ENCODE measurements around the gene VRK1.

Gene VRK1

GRCh38 chr14:96796851-96797581 is at the start of gene VRK1:
VRK1 (plus strand) TSS chr14:96797382; CDS start chr14:96833472, 36,090 bp downstream.
- no peaks in the 10 kb centered on the region for H3K36me3 ChIP-seq (ENCODE audit: low read length)
- H2AFZ ChIP-seq (ENCODE audit: low read depth, low read length, severe bottlenecking): peak within 1 kb of the TSS; percentile 73
- no peaks in the 10 kb centered on the region for H3K9me2 ChIP-seq (replicated peaks; ENCODE audit: insufficient read depth, low read length)
- peaks cover 35% of the 10 kb centered on the region for H4K20me1 ChIP-seq (ENCODE audit: low read depth, low read length)
- H3K79me2 ChIP-seq (ENCODE audit: insufficient read depth, low read length): peaks cover 46% of the 10 kb centered on the region
- no peaks in the 10 kb centered on the region for H3K9me3 ChIP-seq (ENCODE audit: insufficient read depth, low read length)
- no peaks in the 10 kb centered on the region for H3F3A ChIP-seq (ENCODE audit: insufficient read depth)
- peak within 1 kb of the TSS; percentile 97 for H3K9ac ChIP-seq (ENCODE audit: low read length)
- no peaks in the 10 kb centered on the region for H3K27me3 ChIP-seq (ENCODE audit: low read length)
- peak within 1 kb of the TSS; percentile 95 for H3K4me2 ChIP-seq (ENCODE audit: low read depth, low read length, poor library complexity, severe bottlenecking)
- peak within 1 kb of the TSS; percentile 92 for H3K4me3 ChIP-seq (ENCODE audit: insufficient read depth, low read length, poor library complexity, severe bottlenecking)
- no peak for TF ChIP-seq EZH2phosphoT487 (conservative IDR thresholded peaks at IDR 0.05; ENCODE audit: low read length)
- no peak for TF ChIP-seq CTCF (IDR thresholded peaks at IDR 0.05; ENCODE audit: insufficient read depth, low read length, poor library complexity, severe bottlenecking)
- peak within 1 kb of the TSS; percentile 81 for H3K27ac ChIP-seq (ENCODE audit: low read depth, low read length)

GRCh38 chr14:96747608-96748007 is 49.6 kb upstream of the VRK1 start:
- no peaks in the 10 kb centered on the region for H3K79me2 ChIP-seq (ENCODE audit: insufficient read depth, low read length)
- H3K9me3 ChIP-seq (ENCODE audit: insufficient read depth, low read length): no peaks in the 10 kb centered on the region
- H3K27ac ChIP-seq (ENCODE audit: low read depth, low read length): no peak overlapping the region
- TF ChIP-seq EZH2phosphoT487 (conservative IDR thresholded peaks at IDR 0.05; ENCODE audit: low read length) (no peak), CTCF (IDR thresholded peaks at IDR 0.05; ENCODE audit: insufficient read depth, low read length, poor library complexity, severe bottlenecking) (no peak)
- H4K20me1 ChIP-seq (ENCODE audit: low read depth, low read length): no peaks in the 10 kb centered on the region
- no peak overlapping the region for H2AFZ ChIP-seq (ENCODE audit: low read depth, low read length, severe bottlenecking)
- no peak overlapping the region for H3K9ac ChIP-seq (ENCODE audit: low read length)
- H3K36me3 ChIP-seq (ENCODE audit: low read length): no peaks in the 10 kb centered on the region
- H3F3A ChIP-seq (ENCODE audit: insufficient read depth): no peaks in the 10 kb centered on the region
- H3K9me2 ChIP-seq (replicated peaks; ENCODE audit: insufficient read depth, low read length): no peaks in the 10 kb centered on the region
- H3K4me3 ChIP-seq (ENCODE audit: insufficient read depth, low read length, poor library complexity, severe bottlenecking): no peak overlapping the region
- H3K4me2 ChIP-seq (ENCODE audit: low read depth, low read length, poor library complexity, severe bottlenecking): no peak overlapping the region
- H3K27me3 ChIP-seq (ENCODE audit: low read length): no peaks in the 10 kb centered on the region

GRCh38 chr14:96748362-96748761 is 48.8 kb upstream of the VRK1 start:
- H3K27ac ChIP-seq (ENCODE audit: low read depth, low read length): no peak overlapping the region
- H3K9me3 ChIP-seq (ENCODE audit: insufficient read depth, low read length): no peaks in the 10 kb centered on the region
- no peaks in the 10 kb centered on the region for H3K36me3 ChIP-seq (ENCODE audit: low read length)
- H3K4me3 ChIP-seq (ENCODE audit: insufficient read depth, low read length, poor library complexity, severe bottlenecking): no peak overlapping the region
- H3K27me3 ChIP-seq (ENCODE audit: low read length): no peaks in the 10 kb centered on the region
- no peak for TF ChIP-seq CTCF (IDR thresholded peaks at IDR 0.05; ENCODE audit: insufficient read depth, low read length, poor library complexity, severe bottlenecking)
- TF ChIP-seq EZH2phosphoT487 (conservative IDR thresholded peaks at IDR 0.05; ENCODE audit: low read length): no peak
- H3K79me2 ChIP-seq (ENCODE audit: insufficient read depth, low read length): no peaks in the 10 kb centered on the region
- no peaks in the 10 kb centered on the region for H4K20me1 ChIP-seq (ENCODE audit: low read depth, low read length)
- H3K4me2 ChIP-seq (ENCODE audit: low read depth, low read length, poor library complexity, severe bottlenecking): no peak overlapping the region
- no peak overlapping the region for H2AFZ ChIP-seq (ENCODE audit: low read depth, low read length, severe bottlenecking)
- no peaks in the 10 kb centered on the region for H3F3A ChIP-seq (ENCODE audit: insufficient read depth)
- no peaks in the 10 kb centered on the region for H3K9me2 ChIP-seq (replicated peaks; ENCODE audit: insufficient read depth, low read length)
- no peak overlapping the region for H3K9ac ChIP-seq (ENCODE audit: low read length)
